Measurements from ENCODE around the gene SNW1. TPM values are rescaled to one million over a fixed set of nuclear protein-coding genes. Genes with fewer than 3 reads are reported as not detected.
"Not testable (repeated sequence)": the region's sequence is repeated elsewhere in the genome, so short reads cannot be mapped to it uniquely, and the experiment has no call there.

SNW1 gene
- total RNA-seq, 2 experiments from 2014 or later, result 64.7 to 107 TPM

DNA sequence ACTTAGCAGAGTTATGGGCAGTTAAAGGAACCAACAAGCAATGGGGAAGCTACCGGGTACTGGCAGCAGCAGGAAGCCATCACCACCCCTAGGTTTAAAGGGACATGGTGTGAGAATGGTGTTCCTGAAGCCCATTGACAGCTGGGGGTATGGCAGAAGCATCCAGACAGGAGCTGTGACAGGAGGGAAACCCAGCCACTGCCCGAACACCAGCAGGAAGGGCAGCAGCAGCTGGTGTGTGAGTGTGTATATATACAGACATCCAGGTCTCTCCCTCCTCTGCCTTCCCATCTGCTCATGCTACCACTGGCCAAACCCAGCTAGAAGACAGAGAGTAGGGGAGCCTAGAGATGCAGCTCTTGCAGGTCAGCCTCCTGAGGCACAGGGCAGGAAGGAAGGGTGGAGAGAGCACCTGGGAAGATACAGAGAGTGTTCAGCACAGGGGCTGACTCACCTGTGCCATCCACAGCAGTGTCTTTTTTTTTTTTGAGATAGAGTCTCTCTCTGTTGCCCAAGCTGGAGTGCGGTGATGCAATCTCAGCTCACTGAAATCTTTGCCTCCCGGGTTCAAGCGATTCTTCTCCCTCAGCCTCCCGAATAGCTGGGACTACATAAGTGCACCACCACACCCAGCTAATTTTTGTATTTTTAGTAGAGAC is 29.7 kb upstream of the SNW1 start:
- Histone ChIP-seq H3K4me3 (ENCODE audit: low read depth, low read length, poor library complexity, severe bottlenecking) (no peak overlapping the region), H3K9me2 (ENCODE audit: insufficient read depth, low read length) (no peaks in the 10 kb centered on the region), H3K4me2 (ENCODE audit: low read length) (no peak overlapping the region), H4K20me1 (ENCODE audit: insufficient read depth, low read length) (no peaks in the 10 kb centered on the region), H3K27ac (ENCODE audit: low read depth, low read length, poor library complexity, severe bottlenecking) (no peak overlapping the region), H3K4me1 (ENCODE audit: insufficient read depth, low read length, poor library complexity, severe bottlenecking) (peaks cover 3% of the 10 kb centered on the region), H2AFZ (ENCODE audit: low read length) (0 out of 2 replicates have a peak overlapping the region, but pooled peaks have one; percentile 19), H3K9me3 (ENCODE audit: low read length) (no peaks in the 10 kb centered on the region), H3K79me2 (ENCODE audit: insufficient read depth, low read depth, low read length) (no peaks in the 10 kb centered on the region), H3K36me3 (ENCODE audit: insufficient read depth, low read length) (no peaks in the 10 kb centered on the region)
- CTCF ChIA-PET (ENCODE audit: unreplicated experiment), result interaction anchor here (0.7 kb wide), 1 partner anchor 312 kb away, joined by 3 read pairs; no protein-coding TSS in a partner anchor
- TF ChIP-seq, protein P1, sequence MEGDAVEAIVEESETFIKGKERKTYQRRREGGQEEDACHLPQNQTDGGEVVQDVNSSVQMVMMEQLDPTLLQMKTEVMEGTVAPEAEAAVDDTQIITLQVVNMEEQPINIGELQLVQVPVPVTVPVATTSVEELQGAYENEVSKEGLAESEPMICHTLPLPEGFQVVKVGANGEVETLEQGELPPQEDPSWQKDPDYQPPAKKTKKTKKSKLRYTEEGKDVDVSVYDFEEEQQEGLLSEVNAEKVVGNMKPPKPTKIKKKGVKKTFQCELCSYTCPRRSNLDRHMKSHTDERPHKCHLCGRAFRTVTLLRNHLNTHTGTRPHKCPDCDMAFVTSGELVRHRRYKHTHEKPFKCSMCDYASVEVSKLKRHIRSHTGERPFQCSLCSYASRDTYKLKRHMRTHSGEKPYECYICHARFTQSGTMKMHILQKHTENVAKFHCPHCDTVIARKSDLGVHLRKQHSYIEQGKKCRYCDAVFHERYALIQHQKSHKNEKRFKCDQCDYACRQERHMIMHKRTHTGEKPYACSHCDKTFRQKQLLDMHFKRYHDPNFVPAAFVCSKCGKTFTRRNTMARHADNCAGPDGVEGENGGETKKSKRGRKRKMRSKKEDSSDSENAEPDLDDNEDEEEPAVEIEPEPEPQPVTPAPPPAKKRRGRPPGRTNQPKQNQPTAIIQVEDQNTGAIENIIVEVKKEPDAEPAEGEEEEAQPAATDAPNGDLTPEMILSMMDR (conservative IDR thresholded peaks at IDR 0.05; ENCODE audit: low read length), result no peak
- TF ChIP-seq EZH2phosphoT487 (IDR thresholded peaks at IDR 0.05; ENCODE audit: borderline replicate concordance, low read depth, low read length), result no peak
- no TSS peak for BruUV-seq (replicated peaks)
- POLR2A ChIA-PET, result interaction anchor here (0.9 kb wide), 1 partner anchor 29 kb away, joined by 4 read pairs; no protein-coding TSS in a partner anchor
- intact Hi-C loops (cut with micrococcal nuclease; ENCODE audit: unreplicated experiment), result no loop called here
- DNase-seq (ENCODE audit: low spot score), result no peak

DNA sequence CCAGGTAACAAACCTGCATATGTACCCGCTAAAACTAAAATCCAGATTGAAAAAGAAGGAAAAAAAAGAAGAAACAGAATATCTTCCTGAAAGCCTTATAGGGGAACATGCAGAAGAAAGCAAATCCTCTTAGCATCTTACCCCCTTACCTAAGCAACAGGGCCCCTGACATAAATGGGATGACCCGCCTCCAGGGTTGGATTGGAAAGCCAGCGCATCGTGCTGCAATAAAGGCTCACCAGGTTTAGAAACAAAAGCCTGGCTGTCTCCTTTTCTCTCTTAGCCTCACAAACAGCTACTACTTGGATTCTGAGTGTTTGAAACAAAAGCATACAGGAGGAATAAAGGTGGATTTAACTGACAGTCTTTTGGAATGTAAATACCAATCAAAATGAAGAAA is 25.2 kb upstream of the SNW1 start:
- Histone ChIP-seq H2AFZ (ENCODE audit: low read length) (no peak overlapping the region), H3K36me3 (ENCODE audit: insufficient read depth, low read length) (no peaks in the 10 kb centered on the region), H3K79me2 (ENCODE audit: insufficient read depth, low read depth, low read length) (no peaks in the 10 kb centered on the region), H3K9me3 (ENCODE audit: low read length) (no peaks in the 10 kb centered on the region), H3K27ac (ENCODE audit: low read depth, low read length, poor library complexity, severe bottlenecking) (no peak overlapping the region), H3K9me2 (ENCODE audit: insufficient read depth, low read length) (no peaks in the 10 kb centered on the region), H3K4me1 (ENCODE audit: insufficient read depth, low read length, poor library complexity, severe bottlenecking) (no peaks in the 10 kb centered on the region), H3K4me3 (ENCODE audit: low read depth, low read length, poor library complexity, severe bottlenecking) (no peak overlapping the region), H4K20me1 (ENCODE audit: insufficient read depth, low read length) (no peaks in the 10 kb centered on the region), H3K4me2 (ENCODE audit: low read length) (no peak overlapping the region)
- BruUV-seq (replicated peaks), result no TSS peak
- intact Hi-C loops (cut with micrococcal nuclease; ENCODE audit: unreplicated experiment), result no loop called here
- ChIA-PET POLR2A (interaction anchor here (1.0 to 1.2 kb wide), 2 partner anchors 10 to 28 kb away, joined by 3 read pairs; no protein-coding TSS in a partner anchor), CTCF (ENCODE audit: unreplicated experiment) (no interaction called here)
- TF ChIP-seq, protein P1 (conservative IDR thresholded peaks at IDR 0.05; ENCODE audit: low read length), result no peak
- no peak for TF ChIP-seq EZH2phosphoT487 (IDR thresholded peaks at IDR 0.05; ENCODE audit: borderline replicate concordance, low read depth, low read length)
- DNase-seq (ENCODE audit: low spot score), result no peak

DNA sequence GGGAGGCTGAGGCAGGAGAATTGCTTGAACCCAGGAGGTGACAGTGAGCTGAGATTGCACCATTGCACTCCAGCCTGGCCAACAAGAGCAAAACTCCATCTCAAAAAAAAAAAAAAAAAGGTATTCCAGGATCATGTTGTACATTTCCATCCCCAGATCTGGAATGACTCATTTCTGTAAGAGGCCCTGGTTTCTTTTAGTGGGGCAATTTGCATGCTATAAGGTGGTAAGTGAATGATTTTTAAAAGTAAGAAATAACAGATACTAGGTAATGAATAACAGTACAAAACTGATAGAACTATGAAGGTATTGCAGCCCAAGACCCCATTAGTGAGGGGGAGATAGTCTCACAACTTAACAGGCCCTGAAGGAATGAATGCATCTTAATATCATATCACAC is 21.2 kb upstream of the SNW1 start:
- Histone ChIP-seq H3K9me3 (ENCODE audit: low read length) (no peaks in the 10 kb centered on the region), H3K4me2 (ENCODE audit: low read length) (no peak overlapping the region), H2AFZ (ENCODE audit: low read length) (no peak overlapping the region), H3K4me1 (ENCODE audit: insufficient read depth, low read length, poor library complexity, severe bottlenecking) (no peaks in the 10 kb centered on the region), H3K27ac (ENCODE audit: low read depth, low read length, poor library complexity, severe bottlenecking) (no peak overlapping the region), H3K9me2 (ENCODE audit: insufficient read depth, low read length) (no peaks in the 10 kb centered on the region), H4K20me1 (ENCODE audit: insufficient read depth, low read length) (no peaks in the 10 kb centered on the region), H3K79me2 (ENCODE audit: insufficient read depth, low read depth, low read length) (no peaks in the 10 kb centered on the region), H3K4me3 (ENCODE audit: low read depth, low read length, poor library complexity, severe bottlenecking) (no peak overlapping the region), H3K36me3 (ENCODE audit: insufficient read depth, low read length) (no peaks in the 10 kb centered on the region)
- ChIA-PET POLR2A (interaction anchor here (0.6 to 0.9 kb wide), 2 partner anchors 14 to 15 kb away, joined by 3 to 6 read pairs; no protein-coding TSS in a partner anchor), CTCF (ENCODE audit: unreplicated experiment) (no interaction called here)
- intact Hi-C loops (cut with micrococcal nuclease; ENCODE audit: unreplicated experiment), result no loop called here
- TF ChIP-seq, protein P1 (conservative IDR thresholded peaks at IDR 0.05; ENCODE audit: low read length), result no peak
- no peak for TF ChIP-seq EZH2phosphoT487 (IDR thresholded peaks at IDR 0.05; ENCODE audit: borderline replicate concordance, low read depth, low read length)
- no peak for DNase-seq (ENCODE audit: low spot score)
- no TSS peak for BruUV-seq (replicated peaks)

DNA sequence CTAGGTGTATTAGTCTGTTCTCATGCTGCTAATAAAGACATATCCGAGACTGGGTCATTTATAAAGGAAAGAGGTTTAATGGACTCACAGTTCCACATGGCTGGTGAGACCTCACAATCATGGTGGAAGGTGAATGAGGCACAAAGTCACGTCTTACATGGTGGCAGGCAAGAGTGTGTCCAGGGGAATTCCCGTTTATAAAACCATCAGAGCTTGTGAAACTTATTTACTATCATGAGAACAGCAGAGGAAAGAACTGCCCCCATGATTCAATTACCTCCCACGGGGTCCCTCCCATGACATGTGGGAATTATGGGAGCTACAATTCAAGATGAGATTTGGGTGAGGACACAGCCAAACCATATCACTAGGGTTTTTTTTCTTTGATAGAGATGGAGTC is 13.0 kb upstream of the SNW1 start:
- H3K27ac ChIP-seq (ENCODE audit: low read depth, low read length, poor library complexity, severe bottlenecking); BruUV-seq (replicated peaks); H3K4me1 ChIP-seq (ENCODE audit: insufficient read depth, low read length, poor library complexity, severe bottlenecking); H2AFZ ChIP-seq (ENCODE audit: low read length); H3K79me2 ChIP-seq (ENCODE audit: insufficient read depth, low read depth, low read length); DNase-seq (ENCODE audit: low spot score); intact Hi-C loops (cut with micrococcal nuclease; ENCODE audit: unreplicated experiment); H3K9me3 ChIP-seq (ENCODE audit: low read length); H4K20me1 ChIP-seq (ENCODE audit: insufficient read depth, low read length); H3K9me2 ChIP-seq (ENCODE audit: insufficient read depth, low read length); POLR2A ChIA-PET; H3K36me3 ChIP-seq (ENCODE audit: insufficient read depth, low read length); H3K4me3 ChIP-seq (ENCODE audit: low read depth, low read length, poor library complexity, severe bottlenecking); H3K4me2 ChIP-seq (ENCODE audit: low read length); CTCF ChIA-PET (ENCODE audit: unreplicated experiment): not testable (repeated sequence)

Data from OCI-LY7 (cell line).